Epithelial cell of umbilical artery (primary cell): ENCODE data around the gene TUFT1. TPM values are rescaled to one million over a fixed set of nuclear protein-coding genes. Genes with fewer than 3 reads are reported as not detected.

ENCODE experiments used
- total RNA-seq: library from RNA; depleted of rRNA; stranded (reverse); fragments of >200 nt; gene quantifications from 2 replicates; pipeline ENCODE4 v1.2.3, GENCODE V29; 2014

TUFT1 gene
- 2.6 and 5.5 TPM in 2 replicates for total RNA-seq

DNA sequence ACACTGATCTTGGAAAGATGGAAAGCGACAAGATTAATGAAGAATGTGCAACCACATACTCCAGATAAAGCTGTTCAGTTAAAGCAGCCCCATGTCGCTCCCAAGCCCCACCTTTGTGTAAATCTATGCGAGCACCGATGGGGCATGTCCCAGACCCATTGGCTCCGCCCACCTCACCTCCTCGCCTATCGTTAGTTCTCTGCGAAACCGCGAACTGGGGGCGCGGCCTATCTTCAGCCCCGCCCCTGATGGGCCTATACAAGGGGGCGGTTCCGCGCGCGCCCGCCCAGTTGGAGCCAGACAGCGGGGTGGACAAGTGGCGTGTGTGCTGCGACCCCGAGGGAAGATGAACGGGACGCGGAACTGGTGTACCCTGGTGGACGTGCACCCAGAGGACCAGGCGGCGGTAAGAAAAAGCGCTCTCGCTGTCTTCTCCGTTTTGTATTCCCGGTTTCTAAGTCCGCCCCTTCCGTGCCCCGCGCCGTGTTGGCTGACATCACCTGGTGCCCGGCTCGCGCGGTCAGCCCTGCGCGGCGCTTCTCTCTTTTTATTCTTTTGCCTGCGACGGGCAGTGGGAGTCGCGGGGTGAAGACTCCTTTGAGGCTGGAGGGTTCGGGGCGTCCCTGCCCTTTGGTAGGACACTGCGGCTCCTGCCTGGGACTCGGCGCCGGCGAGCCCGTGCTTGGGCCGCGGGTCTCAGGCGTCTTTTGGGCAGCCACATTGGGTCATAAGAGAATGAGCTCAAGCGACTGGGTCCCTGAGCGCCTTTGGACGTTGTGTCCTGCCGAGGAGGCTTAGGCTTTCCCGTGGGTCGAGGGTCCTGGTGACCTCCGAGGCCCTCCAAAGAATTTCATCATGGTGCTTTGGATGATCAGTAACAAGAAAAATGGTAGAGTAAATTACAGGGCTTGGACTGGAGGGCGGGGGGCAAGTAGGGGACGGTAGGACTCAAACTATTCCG lies at the start of gene TUFT1:
TUFT1 (plus strand) TSS at position 289 of the 961 bp plus-strand sequence; CDS start at position 347, 58 bp downstream.

DNA sequence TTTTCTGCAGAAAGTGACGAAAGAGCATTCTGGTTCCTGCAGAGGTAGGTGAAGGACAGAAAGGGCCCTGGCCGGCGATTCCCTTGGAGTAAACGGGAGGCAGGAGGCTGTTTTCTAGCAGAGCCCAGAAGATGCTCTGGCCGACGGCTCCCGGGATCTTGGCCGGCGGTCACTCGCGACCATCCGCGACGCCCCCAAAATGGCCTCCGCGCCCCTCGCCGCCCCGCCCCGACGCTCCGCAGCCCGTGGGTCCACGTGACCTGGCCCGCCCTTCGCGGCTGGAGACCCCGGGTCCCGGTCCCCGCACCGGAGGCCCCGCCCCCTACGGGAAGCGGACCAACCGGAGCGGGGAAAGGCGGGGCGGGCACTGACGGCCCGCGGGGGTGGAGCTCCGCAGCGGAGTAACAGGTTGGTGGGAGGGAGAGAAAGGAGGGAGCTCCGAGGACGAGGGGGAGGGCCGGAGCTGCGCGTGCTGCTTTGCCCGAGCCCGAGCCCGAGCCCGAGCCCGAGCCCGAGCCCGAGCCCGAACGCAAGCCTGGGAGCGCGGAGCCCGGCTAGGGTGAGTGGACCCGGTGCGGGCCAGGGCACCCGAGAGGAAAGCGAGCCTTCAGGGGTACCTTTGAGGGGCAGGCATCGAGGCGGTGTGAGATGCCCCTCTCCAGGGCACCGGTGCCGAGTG lies 29.0 kb upstream of the TUFT1 start, which contains the start of gene CGN:
CGN (plus strand) TSS at position 431 of the 679 bp plus-strand sequence. CDS start 7,133 bp downstream, outside the sequence.

DNA sequence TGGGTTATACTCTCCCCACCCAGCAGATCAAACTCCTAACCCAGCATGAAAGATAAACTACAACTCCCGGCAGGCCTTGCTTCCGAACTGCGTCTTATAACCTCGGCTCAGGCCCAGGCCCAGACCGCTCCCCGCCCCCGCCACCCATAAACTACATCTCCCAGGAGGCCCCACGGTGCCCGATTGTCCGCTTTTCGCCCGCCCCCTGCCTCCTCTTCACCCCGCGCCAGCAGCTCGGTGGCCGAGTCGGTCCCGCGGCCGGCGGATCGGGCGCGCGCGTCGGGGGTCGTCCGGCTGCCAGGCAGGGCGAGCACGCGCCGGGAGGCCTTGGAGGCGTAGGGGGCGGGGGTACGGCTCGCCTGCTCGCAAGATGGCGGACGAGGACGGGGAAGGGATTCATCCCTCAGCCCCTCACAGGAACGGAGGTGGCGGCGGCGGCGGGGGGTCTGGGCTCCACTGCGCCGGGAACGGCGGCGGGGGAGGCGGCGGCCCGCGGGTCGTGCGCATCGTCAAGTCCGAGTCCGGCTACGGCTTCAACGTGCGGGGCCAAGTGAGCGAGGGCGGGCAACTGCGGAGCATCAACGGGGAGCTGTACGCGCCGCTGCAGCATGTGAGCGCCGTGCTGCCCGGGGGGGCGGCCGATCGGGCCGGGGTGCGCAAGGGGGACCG lies 71.9 kb downstream of the TUFT1 start, which contains the start of gene SNX27:
SNX27 (plus strand) TSS at position 219 of the 669 bp plus-strand sequence; CDS start at position 371, 152 bp downstream.

Other genes starting within 250 kb of the TUFT1 start
- 29.2 and 37.8 TPM in 2 replicates for gene PI4KB, start 212.9 kb upstream of the TUFT1 start, total RNA-seq
- 44.8 and 63.5 TPM in 2 replicates for gene RFX5, start 193.1 kb upstream of the TUFT1 start, total RNA-seq
- gene SELENBP1, start 167.6 kb upstream of the TUFT1 start, total RNA-seq: 11.0 and 18.7 TPM in 2 replicates
- 409 and 511 TPM in 2 replicates for gene PSMB4, start 140.7 kb upstream of the TUFT1 start, total RNA-seq
- gene POGZ, start 80.8 kb upstream of the TUFT1 start, total RNA-seq: 10.4 and 12.3 TPM in 2 replicates
- gene CGN, start 28.9 kb upstream of the TUFT1 start, total RNA-seq: under 0.01 and 0.30 TPM in 2 replicates
- 18.7 and 19.8 TPM in 2 replicates for gene SNX27, start 71.7 kb downstream of the TUFT1 start, total RNA-seq
- not detected in 2 replicates for gene CELF3, start 176.5 kb downstream of the TUFT1 start, total RNA-seq
- not detected in 2 replicates for gene RIIAD1, start 181.2 kb downstream of the TUFT1 start, total RNA-seq
- 116 and 130 TPM in 2 replicates for gene MRPL9, start 223.2 kb downstream of the TUFT1 start, total RNA-seq